ENCODE results near the gene CCDC149. TPM values are rescaled to one million over a fixed set of nuclear protein-coding genes. Genes with fewer than 3 reads are reported as not detected.

The CCDC149 gene
- total and polyA plus RNA-seq, 9 of the 15 experiments (the other 6 are each of a cell fraction or from before 2014, with no cell fraction given), result 0.04 to 0.18 TPM; not detected in 7

DNA sequence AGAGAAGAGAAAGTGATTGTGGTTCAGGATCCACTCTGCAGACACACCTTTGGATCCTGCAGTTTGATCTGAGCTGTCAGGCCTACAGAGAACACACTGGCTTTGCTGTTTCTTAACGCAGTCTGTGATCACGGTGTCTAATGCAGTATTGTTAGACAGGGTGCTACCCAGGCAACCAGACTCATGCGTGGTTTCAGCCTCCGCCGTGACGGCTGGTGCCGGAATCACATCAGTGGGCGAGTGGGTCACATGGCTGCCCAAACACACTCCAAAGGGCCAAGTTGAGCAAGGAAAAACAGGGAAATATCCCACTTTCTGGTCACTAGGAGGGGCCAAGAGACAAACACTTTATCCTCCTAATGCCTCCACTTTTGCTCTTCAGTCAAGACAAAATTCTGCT lies 27.5 kb downstream of the CCDC149 start:
- intact Hi-C loops (cut with micrococcal nuclease) (no loop called here), in situ Hi-C loops (cut with MboI) (no loop called here)
- peaks cover 9 to 13% of the 10 kb centered on the region in 2 experiments for H3K27me3 ChIP-seq (ENCODE audit: control insufficient read depth in 2 of 2, insufficient read depth in 2 of 2, low read length in 2 of 2)
- H3K79me2 ChIP-seq (ENCODE audit: control insufficient read depth, insufficient read depth, low read length), result no peaks in the 10 kb centered on the region
- no peak overlapping the region for H3K9ac ChIP-seq (ENCODE audit: insufficient read depth in 1 of 2, low read depth in 2 of 2, low read length in 2 of 2)
- TF ChIP-seq SNRNP70 (optimal IDR thresholded peaks at IDR 0.05; ENCODE audit: low read depth, low read length) (no peak), KAT7 (CRISPR knock-in tag; IDR thresholded peaks at IDR 0.05; ENCODE audit: borderline replicate concordance) (no peak), ZKSCAN8 (CRISPR knock-in tag; IDR thresholded peaks at IDR 0.05) (no peak), CBX2 (IDR thresholded peaks at IDR 0.05; ENCODE audit: insufficient read depth, low read length, poor library complexity, severe bottlenecking) (no peak), SAP30 (IDR thresholded peaks at IDR 0.05; ENCODE audit: borderline replicate concordance, insufficient read depth, low read depth, low read length, poor library complexity, severe bottlenecking) (no peak), HDAC2 (IDR thresholded peaks at IDR 0.05) (no peak), CHCHD3 (CRISPR knock-in tag; IDR thresholded peaks at IDR 0.05) (no peak), CREM (IDR thresholded peaks at IDR 0.05; ENCODE audit: low read depth) (no peak)
- TF ChIP-seq, protein P1, sequence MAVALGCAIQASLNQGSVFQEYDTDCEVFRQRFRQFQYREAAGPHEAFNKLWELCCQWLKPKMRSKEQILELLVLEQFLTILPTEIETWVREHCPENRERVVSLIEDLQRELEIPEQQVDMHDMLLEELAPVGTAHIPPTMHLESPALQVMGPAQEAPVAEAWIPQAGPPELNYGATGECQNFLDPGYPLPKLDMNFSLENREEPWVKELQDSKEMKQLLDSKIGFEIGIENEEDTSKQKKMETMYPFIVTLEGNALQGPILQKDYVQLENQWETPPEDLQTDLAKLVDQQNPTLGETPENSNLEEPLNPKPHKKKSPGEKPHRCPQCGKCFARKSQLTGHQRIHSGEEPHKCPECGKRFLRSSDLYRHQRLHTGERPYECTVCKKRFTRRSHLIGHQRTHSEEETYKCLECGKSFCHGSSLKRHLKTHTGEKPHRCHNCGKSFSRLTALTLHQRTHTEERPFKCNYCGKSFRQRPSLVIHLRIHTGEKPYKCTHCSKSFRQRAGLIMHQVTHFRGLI (CRISPR knock-in tag; IDR thresholded peaks at IDR 0.05), result no peak
- TF ChIP-seq, protein P2, sequence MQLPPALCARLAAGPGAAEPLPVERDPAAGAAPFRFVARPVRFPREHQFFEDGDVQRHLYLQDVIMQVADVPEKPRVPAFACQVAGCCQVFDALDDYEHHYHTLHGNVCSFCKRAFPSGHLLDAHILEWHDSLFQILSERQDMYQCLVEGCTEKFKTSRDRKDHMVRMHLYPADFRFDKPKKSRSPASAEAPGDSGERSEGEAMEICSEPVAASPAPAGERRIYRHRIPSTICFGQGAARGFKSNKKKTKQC (CRISPR knock-in tag; IDR thresholded peaks at IDR 0.05), result no peak
- TF ChIP-seq, protein P3, sequence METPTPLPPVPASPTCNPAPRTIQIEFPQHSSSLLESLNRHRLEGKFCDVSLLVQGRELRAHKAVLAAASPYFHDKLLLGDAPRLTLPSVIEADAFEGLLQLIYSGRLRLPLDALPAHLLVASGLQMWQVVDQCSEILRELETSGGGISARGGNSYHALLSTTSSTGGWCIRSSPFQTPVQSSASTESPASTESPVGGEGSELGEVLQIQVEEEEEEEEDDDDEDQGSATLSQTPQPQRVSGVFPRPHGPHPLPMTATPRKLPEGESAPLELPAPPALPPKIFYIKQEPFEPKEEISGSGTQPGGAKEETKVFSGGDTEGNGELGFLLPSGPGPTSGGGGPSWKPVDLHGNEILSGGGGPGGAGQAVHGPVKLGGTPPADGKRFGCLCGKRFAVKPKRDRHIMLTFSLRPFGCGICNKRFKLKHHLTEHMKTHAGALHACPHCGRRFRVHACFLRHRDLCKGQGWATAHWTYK (CRISPR knock-in tag; IDR thresholded peaks at IDR 0.05), result no peak
- TF ChIP-seq, protein P4, sequence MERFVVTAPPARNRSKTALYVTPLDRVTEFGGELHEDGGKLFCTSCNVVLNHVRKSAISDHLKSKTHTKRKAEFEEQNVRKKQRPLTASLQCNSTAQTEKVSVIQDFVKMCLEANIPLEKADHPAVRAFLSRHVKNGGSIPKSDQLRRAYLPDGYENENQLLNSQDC (CRISPR knock-in tag; IDR thresholded peaks at IDR 0.05), result no peak
- FAIRE-seq (peak; percentile 11), DNase-seq (ENCODE audit: extremely low read depth in 1 of 4, low spot score in 3 of 4) (no peak), ATAC-seq (no peak; the same call in 2 of the 3 replicates)
- 16% methylated on average over 8 of the region's 8 CpGs for WGBS (ENCODE audit: insufficient coverage, low coverage, missing lambda C conversion rate)
- POLR2A ChIA-PET, result no interaction called here
- H3K9me3 ChIP-seq (replicated peaks; ENCODE audit: control insufficient read depth, insufficient read depth, low read depth, low read length), result no peaks in the 10 kb centered on the region
- no TSS peak for BruUV-seq (replicated peaks)
- H3K36me3 ChIP-seq (ENCODE audit: control insufficient read depth, insufficient read depth, low read length), result no peaks in the 10 kb centered on the region
- no peak overlapping the region for H2AFZ ChIP-seq (ENCODE audit: low read depth, low read length)
- CTCF ChIA-PET (ENCODE audit: low intra/inter-chr PET ratio), result no interaction called here
- H3K4me3 ChIP-seq, result no peak overlapping the region
- H4K20me1 ChIP-seq (replicated peaks; ENCODE audit: control insufficient read depth, insufficient read depth, low read length), result no peaks in the 10 kb centered on the region
- H3K4me1 ChIP-seq (replicated peaks in 1 of 2; ENCODE audit: control insufficient read depth in 2 of 2, insufficient read depth in 2 of 2, low read length in 2 of 2), result no peaks in the 10 kb centered on the region; a peak in 1 of 5 replicates
- no peaks in the 10 kb centered on the region for H3K9me1 ChIP-seq (ENCODE audit: control insufficient read depth, insufficient read depth, low read length)
- H3K27ac ChIP-seq (ENCODE audit: extremely low read depth, low read depth, low read length), result no peak overlapping the region
- H3K4me2 ChIP-seq (ENCODE audit: insufficient read depth, low read length), result no peak overlapping the region
